Activated CD4-positive, alpha-beta T cell treated with anti-CD3 and anti-CD28 coated beads, Interleukin-2, amount 50 U/mL, for 16 hours (primary cell): ENCODE measurements around the gene ARHGAP4.
A peak's percentile ranks its signal among the peaks of the same experiment; 100 is the strongest.

ENCODE experiments used
- DNase-seq: peaks from one replicate; pipeline ENCODE4 v3.0.0-alpha.2; 2020

Gene ARHGAP4

DNA sequence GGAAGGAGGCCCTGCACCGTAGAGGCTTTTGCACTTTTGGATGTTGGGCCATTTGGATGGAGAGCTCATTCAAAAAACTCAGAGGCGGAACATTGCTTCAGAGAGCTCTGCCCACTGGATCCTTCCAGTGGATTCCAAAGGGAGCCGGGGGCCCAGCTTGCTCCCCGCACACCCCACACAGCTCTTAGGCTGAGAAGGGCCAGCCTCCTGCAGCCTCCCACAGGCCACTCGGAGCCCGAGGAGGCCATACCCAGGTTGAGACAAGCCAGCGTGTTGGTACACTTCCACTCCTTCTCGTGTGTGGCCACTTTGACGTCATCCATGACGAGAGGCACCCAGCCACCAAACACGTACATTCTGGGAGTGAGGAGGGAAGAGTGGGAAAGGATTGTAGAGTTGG is 35.2 kb upstream of the ARHGAP4 start:
- no peak for DNase-seq

DNA sequence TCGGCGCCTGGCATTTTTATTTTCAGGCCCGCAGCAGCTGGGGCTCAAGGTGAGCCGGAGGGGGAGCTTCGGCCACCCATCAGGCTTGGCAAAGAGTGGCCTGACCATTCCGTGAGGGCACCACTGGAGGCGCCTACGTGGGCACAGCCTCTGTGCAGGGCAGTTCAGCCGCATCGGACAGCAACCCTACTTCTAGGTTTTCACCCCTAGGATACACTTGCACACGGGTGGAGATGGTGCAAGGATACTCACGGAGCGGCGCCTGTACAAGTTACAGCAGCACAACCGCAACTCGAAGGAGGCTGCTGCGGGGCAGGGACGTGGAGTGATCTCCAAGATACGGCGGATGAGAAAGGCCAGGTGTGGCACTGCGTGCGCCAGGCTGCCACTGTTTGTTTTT is 34.7 kb upstream of the ARHGAP4 start:
- no peak for DNase-seq

DNA sequence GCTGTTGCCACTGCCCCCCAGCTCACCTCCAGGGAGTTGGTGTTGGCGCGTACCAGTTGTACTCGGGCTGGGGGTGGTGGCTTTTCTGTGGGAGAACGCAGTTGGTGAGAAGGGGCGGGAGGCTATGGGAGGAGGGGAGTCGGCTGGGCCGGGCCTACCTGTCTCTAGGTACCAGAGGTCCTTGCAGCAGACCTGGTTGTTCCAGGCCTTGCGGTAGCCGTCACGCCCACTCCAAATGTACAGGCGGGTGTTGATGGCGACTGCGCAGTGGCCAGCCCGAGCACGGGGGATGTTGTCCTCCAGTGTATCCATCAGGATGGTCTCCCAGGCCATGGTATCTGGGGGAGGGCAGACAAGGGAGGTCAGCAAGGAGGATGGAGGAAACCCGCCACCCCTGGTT is 34.0 kb upstream of the ARHGAP4 start:
- DNase-seq: no peak

DNA sequence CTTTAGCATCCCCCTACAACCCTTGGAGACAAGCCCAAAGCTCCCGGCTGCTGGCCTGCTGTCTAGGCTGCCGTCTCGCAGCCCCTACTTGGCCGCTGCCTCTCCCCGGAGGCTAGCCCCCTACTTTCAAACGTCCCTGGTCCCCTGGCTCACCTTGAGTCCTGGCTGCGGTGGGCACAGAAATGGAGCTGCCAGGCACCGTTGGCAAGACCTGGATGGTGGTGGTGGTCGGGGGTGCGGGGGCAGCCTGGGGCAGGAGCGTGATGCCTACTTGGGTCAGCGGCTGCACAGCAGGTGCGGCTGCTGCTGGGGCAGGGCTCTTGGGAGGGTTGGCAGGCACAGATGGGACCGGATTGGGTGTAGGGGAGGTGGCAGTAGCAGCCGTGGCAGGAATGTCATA is 33.6 kb upstream of the ARHGAP4 start:
- DNase-seq: no peak

DNA sequence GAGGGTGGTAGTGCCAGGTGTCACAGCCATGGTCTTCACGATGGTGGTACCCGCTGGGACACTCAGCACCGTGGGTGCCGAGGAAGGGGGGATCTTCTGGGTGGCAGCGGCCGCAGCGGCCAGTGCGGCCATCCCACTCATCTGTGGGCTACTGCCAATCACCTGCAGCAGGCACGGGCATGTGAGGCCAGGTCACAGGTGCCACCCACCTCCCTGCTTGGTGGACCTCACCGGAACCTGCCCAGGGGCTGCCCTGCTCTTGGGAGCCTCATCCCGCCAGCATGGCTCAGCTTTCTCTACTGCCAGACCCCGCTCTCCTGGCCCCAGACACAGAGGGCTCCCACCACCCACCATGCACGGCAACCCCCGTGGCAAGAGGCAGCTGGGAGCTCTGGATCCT is 32.5 kb upstream of the ARHGAP4 start:
- no peak for DNase-seq

DNA sequence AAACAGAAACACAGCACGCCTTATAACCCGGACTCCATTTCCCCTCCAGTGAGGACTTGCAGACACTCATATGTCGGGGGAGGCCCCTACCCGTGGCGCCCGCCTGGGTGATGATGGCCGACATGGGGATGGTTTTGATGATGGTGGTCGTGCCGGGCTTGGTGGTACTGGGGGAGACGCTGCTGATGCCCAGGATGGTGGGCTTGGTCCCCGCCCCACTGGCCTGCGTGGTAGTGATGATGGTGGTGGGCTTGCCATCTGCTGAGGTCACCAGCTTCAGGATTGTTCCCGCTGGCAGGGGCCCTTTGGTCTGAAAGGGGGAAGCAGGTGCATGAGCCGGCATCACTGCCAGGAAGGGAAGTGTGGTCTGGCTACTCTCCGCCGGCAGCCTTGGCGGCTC is 31.2 kb upstream of the ARHGAP4 start:
- DNase-seq: no peak

DNA sequence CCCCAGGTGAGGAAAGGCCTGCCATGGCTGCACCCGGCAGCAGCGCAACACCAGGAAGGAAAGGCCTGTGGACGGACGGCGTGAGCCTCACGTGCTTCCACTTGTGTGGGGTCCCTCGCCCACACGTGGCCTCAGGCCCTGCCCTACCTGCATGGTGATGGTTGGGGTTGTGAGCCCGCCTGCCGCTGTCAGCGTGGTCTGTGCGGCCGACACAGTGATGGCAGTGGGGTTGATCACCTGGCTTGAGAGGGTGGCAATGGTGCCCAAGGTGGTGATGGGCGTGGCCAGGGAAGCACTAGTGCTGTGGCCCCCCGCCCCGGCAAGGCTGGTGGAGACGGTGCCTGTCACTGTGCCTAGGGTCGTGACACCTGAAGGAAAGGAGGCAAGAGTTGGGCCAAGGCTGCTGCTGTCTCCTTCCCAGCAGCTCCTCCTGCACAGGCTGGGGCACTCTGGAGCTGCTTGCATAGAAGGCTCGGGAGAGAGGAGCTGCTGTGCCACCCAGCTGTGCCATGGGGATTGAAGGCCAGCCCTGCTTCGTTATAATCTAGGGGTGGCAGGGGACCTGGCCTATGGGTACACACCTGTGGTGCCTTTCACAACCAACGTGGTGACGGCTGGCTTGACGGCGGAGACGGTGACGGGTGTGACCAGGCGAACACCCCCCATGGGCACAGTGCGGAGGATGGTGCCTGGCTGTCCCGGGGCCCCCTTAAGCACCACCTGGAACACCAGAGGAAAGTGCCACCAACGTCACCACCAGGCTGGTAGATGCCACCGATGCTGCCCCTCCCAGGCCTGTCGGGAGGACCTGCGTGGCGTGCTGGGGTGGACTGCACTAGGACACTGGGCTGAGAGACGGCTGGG is 30.2 kb upstream of the ARHGAP4 start:
- no peak for DNase-seq

DNA sequence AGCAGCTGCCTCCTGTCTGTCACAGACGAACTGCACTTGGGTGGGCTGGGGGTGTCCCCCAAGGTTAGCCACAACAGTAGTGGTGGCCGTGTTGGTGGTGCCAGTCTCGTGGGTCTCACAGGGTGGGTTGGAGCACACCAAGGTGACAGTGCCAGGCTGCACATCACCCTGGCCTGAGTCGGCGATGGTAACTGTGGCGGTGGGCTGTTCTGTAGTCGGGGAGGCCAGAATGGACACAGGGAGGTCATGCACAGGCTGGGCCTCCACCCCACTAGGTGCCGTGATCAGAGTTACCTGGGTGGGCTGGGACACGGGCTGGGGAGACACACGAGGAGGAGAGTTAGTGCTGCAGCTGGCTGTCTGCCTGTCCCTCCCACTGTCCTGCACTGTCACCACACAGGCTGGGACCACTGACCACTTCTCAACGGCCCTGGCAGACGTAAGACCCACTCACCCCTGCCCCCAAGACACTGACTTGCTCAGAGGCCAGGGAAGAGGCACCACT is 29.2 kb upstream of the ARHGAP4 start:
- DNase-seq: no peak

DNA sequence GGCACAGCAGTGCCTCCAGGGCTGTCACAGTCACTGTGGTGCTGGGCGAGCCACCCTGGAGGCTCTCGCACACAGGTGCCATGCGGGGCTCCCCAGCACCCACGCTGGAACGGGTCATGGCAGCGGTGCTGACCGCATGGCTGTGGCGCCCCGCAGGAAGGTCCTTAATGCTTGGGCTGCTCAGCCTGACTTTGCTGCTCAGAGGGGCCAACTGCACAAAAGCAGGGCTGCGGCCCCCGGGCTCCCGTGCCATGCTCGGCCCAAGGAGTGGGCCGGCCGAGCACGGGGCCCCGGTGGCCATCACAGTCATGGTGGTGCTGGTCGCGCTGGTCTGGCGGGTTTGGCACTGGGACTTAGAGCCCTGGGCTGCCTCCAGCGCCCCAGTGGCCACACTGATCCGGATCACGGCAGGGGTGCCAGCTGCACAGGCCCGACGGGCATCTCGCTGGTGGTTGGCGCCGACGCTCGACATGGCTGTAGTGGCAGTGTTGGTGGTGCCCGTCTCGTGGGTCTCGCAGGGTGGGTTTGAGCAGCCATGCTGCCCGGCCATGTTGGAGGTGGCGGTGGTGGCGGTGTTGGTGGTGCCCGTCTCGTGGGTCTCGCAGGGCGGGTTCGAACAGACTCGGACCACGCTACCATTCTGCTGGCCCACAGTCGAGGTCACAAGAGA is 28.6 kb upstream of the ARHGAP4 start:
- DNase-seq: no peak

DNA sequence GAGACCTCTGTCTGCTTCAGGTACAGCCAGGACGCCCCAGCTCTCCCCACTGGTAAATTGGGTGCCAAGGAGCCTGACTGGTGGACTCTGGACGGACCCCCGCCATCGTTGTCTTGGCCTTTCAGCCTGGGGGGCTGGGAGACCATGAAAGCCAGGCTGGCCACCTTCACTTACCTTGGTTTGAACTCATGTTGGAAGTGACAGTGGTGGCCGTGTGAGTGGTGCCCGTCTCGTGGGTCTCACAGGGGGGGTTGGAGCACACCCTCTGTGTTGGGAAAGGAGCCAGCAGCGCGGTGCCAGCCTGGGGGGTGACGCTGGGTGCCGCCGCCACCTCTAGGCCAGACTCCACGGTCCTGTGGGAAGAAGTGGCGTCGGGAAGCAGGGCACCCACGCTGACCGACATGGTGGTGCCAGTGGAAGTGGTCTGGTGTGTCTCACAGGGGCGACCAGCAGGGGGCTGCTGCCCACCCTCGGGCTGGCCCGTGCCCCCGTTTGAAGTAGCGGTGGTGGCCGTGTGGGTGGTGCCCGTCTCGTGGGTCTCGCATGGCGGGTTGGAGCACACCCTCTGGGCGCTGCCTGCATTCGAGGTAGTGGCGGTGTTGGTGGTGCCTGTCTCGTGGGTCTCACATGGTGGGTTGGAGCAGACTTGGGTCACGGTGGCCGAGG is 28.0 kb upstream of the ARHGAP4 start:
- no peak for DNase-seq

DNA sequence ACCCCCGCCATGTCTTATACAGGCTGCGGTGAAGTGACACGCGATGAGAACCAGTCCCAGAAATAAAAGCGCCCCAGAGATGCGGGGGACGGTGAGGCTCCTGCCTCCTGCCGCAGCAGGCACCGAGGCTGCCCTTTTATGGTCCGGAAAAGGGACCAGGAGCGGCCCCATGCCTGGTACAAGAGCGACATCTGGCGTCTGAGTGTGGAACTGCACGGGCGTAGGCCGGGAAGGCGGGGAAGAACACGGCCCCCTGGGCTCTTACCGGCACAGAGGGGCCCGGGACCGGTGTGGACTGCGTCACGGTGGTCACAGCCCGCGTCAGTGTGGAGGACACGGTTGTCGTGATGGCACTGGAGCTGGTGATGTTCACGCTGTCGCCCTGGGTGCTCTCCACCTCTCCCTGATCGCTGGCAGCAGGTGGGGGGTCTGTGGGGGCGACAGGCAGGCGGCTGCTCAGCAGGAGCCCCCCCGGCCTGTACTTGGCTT is 27.3 kb upstream of the ARHGAP4 start:
- peak; percentile 81 for DNase-seq

DNA sequence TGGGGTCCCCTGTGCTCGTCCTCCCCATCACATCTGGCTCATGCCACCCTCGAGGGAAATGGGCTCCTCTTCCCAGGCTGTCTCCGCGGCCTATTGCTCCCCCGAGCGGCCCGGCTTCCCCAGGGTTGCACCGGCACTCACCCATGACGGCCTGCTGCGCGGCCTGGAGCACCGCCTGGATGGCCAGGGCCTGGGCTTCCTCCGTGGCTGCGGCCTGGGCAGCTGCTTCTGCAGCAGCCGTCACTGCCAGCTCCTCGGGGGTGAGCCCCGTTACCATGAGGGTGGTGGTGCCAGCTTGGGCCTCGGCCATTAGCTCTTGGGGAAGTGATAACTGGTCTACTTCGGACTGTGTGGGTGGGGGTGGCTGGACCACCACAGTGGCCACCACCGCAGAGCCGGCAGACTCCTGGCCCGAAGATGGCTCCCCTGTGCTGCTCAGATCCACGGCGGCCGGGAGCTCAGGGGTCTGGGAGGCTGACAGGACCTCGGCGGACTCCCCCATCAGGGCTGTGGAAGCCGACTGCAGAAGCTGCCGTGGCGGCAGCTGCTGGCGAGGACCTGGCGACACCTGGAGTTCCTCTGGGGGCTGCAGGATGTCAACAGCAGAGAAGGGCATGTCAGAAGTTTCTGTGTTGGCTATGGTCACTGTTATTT is 26.4 kb upstream of the ARHGAP4 start:
- no peak for DNase-seq

DNA sequence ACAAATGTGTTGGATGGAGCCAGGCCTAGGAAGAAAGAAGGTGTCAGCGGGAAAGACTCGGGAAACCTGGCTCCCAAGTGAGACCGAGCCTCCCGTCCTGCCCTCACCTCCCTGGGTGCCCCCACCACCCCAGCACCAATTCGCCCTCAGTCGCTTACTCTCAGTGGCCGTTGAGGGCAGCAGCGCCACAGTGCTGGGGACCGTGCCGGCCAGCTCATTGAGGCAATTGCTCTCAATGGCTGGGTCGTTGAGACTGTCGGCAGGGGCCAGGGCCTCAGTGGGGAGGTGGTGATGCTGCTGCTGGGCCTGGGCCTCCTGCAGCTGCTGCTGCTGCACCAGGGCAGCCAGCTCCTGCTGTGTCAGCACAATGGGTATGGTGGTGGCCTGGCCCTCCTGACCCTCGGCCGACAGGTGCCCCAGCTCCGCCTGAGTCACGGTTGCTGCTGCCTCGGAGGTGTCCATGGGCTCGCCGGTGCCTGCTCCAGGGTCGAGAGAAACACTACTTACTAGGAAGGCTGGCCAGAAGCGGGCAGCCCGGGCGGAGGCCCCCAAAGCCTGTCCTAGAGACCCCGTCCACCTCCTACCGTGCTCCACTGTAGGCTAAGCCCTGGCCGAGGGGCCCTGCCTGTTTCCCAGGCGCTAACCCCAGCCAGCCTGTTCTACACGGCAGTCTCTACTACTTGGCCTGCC is 25.8 kb upstream of the ARHGAP4 start:
- no peak for DNase-seq

DNA sequence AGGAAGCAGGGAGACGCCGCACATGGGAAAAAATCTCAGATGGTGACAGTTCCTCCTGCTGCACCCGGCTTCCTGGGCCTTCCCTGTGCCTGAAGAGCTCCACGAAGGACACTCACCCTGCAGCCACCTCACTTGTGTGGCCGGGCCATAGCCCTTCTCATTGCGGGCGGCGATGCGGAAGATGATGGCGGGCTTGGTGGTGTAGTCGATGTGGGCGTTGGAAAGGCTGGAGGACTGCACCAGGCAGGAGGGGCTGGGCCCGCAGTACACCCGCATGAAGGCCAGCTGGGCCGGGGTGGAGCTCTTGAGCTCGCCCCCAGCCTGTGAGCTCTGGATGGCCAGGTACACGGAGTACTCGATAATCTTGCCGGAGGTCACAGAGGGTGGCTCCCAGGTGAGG is 24.1 kb upstream of the ARHGAP4 start:
- DNase-seq: no peak

DNA sequence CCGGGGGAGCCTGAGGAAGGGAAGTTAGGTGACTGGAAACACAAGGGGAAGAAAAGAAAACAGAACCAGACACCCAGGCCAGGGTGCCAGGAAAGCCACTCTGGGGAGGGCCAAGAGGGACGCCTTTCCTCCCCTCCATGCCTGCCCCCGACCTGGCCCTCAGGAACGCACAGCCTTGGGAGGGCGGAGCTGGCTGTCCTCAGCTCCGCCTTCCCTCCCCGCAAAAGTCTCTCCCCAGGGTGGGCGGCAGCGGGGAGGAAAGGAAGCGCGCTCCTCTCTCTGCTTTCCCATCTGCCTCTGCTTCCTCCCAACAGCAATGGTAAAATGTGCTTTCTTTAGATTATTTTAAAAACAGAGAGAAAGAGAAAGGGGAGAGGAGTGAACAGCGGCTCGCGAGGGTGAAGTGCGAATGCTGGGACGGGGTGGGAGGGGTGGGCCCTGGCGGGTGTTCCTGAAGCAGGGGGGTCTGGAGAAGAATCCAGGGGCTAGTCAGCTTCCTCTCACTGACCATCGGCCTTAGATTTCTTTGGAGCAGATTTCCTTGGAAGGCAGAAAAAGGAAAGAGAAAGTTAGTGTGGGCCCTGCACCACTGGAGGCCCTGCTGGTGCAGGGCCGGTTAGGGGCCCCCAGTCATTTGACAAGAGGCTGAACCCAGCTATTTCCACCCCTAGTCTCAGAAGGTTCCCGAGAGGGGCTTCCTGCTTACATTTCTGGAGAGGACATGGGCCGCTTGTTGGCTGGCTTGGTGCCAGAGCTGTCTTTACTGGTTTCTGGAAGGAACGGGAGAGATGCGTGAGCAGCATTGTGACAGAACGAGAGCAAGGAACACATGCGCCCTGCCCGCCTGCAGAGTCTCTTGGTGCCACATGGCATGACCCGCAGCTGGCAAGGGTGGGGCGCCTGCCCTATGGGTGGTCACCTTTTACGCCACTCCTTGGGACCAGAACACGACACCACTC is 23.1 kb upstream of the ARHGAP4 start:
- no peak for DNase-seq

DNA sequence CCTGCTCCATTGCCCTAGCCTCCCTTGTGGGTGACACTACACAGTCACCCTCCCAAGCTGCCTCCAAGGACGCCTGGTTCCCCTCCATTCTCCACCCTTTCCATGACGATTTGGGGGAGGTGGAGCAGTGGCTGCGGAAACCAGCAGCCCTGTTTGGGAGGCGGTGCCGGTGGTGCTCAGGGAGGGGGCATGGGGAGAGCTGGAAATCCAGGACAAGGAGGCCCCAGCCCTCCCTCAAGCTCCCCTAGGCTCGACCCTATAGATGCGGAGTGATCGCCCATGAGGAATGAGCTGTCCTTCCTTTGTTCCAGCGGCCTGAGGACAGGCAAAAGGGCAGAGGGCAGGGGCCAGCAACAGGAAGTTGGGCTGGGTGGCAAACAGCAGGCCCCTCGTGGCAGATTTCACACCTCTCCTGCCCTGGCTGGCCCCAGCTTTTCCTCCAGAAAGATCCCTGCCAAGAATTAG is 22.0 kb upstream of the ARHGAP4 start:
- no peak for DNase-seq

DNA sequence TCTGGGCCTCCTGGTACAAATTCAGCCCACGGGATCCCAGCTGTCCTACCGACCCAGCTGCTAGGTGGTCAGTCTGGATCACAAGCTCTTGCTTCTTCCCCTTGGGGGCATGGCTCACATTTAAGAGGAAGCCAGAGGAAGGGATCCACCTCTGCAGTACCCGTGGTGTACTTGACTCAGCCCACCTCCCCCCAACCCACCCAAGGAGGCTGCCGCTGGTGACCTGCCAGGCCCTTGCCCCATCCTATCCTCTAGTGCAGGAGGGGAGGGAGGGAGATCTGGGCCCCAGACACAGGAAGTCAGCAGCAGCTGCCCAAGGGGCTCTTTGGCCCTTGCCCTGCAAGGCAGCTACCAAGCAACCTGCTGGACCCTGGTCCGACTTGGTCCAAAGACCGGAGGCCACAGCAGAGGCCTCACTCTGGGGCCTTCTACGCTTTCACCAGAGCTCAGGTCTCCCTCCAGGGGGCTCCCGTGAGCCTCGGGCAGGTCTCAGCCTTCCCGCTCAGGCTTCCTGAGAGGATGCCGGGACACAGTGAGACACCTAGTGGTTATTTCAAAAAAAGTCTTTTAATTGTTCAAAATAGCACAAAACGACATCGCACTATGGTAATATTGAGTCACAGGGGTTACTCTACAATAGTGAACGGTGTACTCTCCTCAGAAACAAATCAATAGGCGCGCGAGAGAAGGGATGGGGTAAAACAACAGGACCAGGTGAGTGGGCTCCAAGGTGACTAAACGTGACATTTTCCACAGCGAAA is 21.1 kb upstream of the ARHGAP4 start:
- DNase-seq: peak; percentile 91

DNA sequence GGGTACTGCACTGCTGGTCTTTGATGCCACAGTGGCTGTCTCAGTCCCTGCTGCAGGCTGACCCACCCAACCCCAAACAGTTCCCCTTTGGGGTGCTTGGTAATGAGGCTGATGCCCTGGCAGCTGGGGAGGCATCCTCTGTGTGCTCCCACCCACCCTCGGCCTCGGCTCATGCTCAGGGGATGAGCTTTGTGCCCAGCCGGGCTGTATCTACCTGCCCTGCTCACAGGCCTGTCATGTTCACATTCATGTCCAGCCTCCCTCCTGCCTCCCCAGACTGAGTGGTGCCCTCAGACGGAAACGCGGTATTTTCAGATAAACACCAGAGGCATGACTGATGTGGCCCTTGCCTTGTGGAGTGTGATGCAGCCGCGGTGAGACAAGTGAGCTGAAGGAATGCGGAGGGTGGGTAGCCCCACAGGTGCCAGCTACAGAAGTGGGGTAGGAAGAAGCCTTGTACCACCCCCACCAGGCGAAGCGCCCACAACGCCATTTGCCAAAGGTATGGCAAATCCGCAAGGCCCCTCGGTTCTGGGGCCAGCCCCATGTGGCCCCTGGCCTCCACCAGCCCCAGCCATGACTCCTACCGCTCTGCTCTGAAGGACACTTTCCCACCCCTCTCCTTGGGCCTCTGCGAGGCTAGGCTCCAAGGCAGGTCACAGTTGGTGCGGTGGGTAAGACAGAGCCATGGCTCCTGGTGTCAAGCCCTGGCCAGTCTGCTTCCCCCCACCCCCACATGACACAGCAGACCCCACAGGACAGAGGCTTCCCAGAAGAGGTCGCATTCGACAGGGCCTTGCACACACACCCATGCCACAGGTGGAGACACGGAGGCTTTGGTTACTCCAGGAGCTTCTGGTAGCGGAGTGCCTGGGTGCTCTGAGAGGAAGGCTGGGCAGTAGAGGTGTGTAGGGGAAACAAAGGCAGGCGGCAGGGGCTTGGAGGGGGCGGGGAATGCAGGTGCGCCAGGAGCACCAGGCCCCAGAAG is 20.2 kb upstream of the ARHGAP4 start:
- DNase-seq: no peak

DNA sequence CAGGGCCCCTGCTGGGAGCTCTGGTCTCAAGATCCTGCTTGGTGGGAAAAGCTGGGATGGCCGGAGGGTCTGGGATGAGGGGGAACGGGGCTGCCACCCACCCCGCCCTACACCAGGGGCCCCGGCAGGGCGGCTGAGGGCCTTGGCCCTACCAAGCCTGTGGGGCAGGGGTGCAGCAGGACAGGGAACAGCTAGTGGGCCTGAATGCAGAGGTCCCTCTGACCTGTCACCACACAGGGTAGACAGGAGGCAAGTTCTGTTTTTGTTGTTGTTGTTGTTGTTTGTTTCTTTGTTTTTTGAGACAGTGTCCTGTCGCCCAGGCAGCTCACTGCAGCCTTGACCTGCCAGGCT is 18.7 kb upstream of the ARHGAP4 start:
- no peak for DNase-seq
